Lower leg skin (tissue), 4 donors: Measurements from ENCODE around the gene ISCA2. TPM values are rescaled to one million over a fixed set of nuclear protein-coding genes. Genes with fewer than 3 reads are reported as not detected.

ENCODE experiments used
- DNase-seq, 2 donors: peaks; one replicate each; pipeline ENCODE4 v3.0.0-alpha.2; 2019; ENCODE audit warnings: low spot score in 2 of 2
- H3K4me3 ChIP-seq: fragments of 200-600 bp; sonication (generic); 2 replicates; pipeline ENCODE4 v1.5.1; 2017; ENCODE audit warnings: mild to moderate bottlenecking, low read depth; ENCODE audit not compliant: poor library complexity, severe bottlenecking
- POLR2A ChIP-seq, 2 donors: fragments of 450-650 bp; IDR thresholded peaks; one replicate each; pipeline ENCODE4 v1.6.1; 2016 to 2017; ENCODE audit warnings: antibody characterized with exemption in 2 of 2, mild to moderate bottlenecking in 1 of 2, moderate library complexity in 1 of 2
- WGBS, 2 donors: methylation state at CpG; one replicate each; pipeline ENCODE4 v1.1.5; 2018; 5-methylcytosine and 5-hydroxymethylcytosine counted together
- intact Hi-C: fragments of 100-400 bp; cut with DNase I; formaldehyde crosslinking; loops from one replicate; pipeline ENCODE4 v1.15.0; 2023; ENCODE audit warnings: low total_unique reads
- total RNA-seq, 4 donors: library from RNA; depleted of rRNA; stranded (reverse); fragments of >200 nt; gene quantifications; one replicate each; pipeline ENCODE4 v1.1.0, GENCODE V29; 2016
- TF ChIP-seq, protein P1 (sequence below), 3 donors: fragments of 450-650 bp; IDR thresholded peaks; one replicate each; pipeline ENCODE4 v1.5.1; 2016; ENCODE audit warnings: antibody characterized with exemption in 3 of 3, mild to moderate bottlenecking in 3 of 3, moderate library complexity in 2 of 3

The ISCA2 gene
- total RNA-seq, 4 donors from 2014 or later = 4.1 to 14.4 (median 12.4) TPM

DNA sequence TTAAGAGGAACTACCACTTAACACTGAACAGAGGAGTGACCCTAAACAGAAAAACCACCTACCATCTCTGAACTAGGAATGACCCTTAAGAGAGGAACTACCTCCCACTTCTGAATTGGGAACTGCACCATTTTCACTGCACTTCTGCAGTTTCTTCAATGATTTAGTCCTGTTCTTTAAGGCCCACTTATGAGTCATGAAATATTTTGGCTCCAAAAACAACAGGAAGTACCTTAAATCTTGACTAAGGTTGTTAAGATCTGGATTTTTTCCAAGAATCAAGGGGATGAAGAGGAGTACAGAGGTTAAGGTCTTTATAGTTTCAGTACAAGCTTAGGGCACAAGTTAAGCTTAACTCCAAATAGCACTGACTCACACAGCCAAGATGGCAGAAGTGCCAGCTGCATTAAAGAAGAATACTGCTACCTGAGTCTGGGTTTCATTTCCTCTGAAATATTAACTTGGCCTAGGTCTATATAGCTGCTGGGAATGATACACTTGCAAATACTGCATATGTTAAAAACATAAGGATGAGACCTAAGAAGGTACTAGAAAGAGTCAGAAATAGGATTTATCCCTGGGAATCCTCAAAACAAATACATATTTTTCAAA, 4.7 kb upstream of the ISCA2 start:
- no peak for TF ChIP-seq POLR2A (IDR thresholded peaks at IDR 0.05)
- TF ChIP-seq, protein P1, sequence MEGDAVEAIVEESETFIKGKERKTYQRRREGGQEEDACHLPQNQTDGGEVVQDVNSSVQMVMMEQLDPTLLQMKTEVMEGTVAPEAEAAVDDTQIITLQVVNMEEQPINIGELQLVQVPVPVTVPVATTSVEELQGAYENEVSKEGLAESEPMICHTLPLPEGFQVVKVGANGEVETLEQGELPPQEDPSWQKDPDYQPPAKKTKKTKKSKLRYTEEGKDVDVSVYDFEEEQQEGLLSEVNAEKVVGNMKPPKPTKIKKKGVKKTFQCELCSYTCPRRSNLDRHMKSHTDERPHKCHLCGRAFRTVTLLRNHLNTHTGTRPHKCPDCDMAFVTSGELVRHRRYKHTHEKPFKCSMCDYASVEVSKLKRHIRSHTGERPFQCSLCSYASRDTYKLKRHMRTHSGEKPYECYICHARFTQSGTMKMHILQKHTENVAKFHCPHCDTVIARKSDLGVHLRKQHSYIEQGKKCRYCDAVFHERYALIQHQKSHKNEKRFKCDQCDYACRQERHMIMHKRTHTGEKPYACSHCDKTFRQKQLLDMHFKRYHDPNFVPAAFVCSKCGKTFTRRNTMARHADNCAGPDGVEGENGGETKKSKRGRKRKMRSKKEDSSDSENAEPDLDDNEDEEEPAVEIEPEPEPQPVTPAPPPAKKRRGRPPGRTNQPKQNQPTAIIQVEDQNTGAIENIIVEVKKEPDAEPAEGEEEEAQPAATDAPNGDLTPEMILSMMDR (IDR thresholded peaks at IDR 0.05) = no peak
- intact Hi-C loops = loop anchor here (10.0 kb wide), 1 partner anchor 124 kb away; no protein-coding TSS in a partner anchor
- no peak for DNase-seq
- no peak overlapping the region for H3K4me3 ChIP-seq

GRCh38 chr14:74490486-74490885, 3.1 kb upstream of the ISCA2 start:
- no peak for DNase-seq
- TF ChIP-seq, protein P1 (IDR thresholded peaks at IDR 0.05) = no peak
- TF ChIP-seq POLR2A (IDR thresholded peaks at IDR 0.05) = no peak
- no peak overlapping the region for H3K4me3 ChIP-seq
- 82 to 90% methylated on average over 1 of the region's 1 CpG for WGBS, 2 donors
- intact Hi-C loops = no loop called here

DNA sequence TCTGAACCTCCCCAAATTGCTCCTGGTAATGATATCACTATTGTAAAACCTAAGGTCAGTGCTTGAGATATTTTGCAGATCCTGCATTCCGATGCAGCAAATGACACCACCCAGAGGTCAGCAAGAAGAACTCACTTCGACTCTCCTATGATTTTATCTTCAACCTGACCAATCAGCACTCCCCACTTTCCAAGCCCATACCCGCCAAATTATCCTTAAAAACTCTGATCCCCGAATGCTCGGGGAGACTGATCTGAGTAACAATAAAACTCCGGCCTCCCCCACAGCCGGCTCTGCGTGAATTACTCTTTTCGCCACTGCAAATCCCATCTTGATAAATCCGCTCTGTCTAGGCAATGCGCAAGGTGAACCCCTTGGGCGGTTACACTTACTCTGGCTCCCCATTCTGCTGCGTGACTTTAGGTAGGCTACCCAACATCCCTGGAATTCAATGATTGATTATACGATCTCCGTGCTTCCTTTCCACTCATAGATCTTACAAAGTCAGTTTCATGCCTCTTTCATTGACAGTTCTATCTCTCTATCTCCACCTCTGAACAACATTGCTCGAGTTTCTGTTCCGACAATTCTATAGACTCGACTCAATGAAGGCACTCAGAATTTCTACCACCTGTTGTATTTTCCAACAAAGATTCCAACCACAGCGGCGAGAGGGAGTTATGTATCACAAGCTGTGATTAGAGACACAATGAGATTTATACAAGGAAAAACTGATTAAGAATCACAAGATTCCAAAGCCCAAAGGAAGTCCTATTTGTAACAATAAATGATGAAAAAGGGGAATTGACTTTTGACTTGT, 1.4 kb upstream of the ISCA2 start:
- peak overlapping the region; percentile 68 for H3K4me3 ChIP-seq
- intact Hi-C loops = no loop called here
- DNase-seq = no peak
- 3 to 4% methylated on average over 20 of the region's 20 CpGs for WGBS, 2 donors
- no peak for TF ChIP-seq POLR2A (IDR thresholded peaks at IDR 0.05)
- TF ChIP-seq, protein P1 (IDR thresholded peaks at IDR 0.05) = no peak

GRCh38 chr14:74492776-74493342, 706 bp upstream of the ISCA2 start, which contains the start of gene NPC2:
NPC2 (minus strand) TSS chr14:74493305; CDS start chr14:74493274, 31 bp downstream.
- TF ChIP-seq, protein P1 (IDR thresholded peaks at IDR 0.05) = no peak
- TF ChIP-seq POLR2A (IDR thresholded peaks at IDR 0.05) = no peak
- no peak for DNase-seq
- intact Hi-C loops = no loop called here
- 0 to 1% methylated on average over 20 to 29 of the region's 35 CpGs for WGBS, 2 donors
- peak within 1 kb of the TSS; percentile 68 for H3K4me3 ChIP-seq

DNA sequence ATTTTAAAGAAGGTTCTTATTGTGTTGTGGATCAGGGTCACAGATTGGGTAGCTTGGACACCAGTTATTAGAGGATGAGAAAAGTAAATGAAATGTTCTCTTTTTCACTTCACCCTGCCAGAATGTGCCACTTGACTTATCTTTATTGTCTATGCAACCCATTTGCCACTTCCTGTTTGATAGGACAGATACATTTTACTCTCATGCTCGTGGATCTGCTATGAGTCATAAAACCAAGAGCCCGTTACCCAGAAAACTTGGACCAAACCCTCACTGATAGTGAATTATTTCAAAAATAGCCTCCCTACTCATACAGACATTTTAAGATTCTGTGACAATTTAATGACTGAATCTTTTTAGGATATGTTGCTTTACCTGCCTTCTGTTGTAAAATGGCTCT, 1.8 kb downstream of the ISCA2 start:
- no peak for DNase-seq
- TF ChIP-seq, protein P1 (IDR thresholded peaks at IDR 0.05) = no peak
- no peak for TF ChIP-seq POLR2A (IDR thresholded peaks at IDR 0.05)
- no peak overlapping the region for H3K4me3 ChIP-seq
- intact Hi-C loops = no loop called here
- WGBS, 2 donors = 19 to 44% methylated on average over 2 of the region's 2 CpGs
